Activated T-cell treated with anti-CD3 and anti-CD28 coated beads, Interleukin-2, amount 50 U/mL, for 1 hour (primary cell): Measurements from ENCODE around the gene GNAS.
"Not testable (repeated sequence)": the region's sequence is repeated elsewhere in the genome, so short reads cannot be mapped to it uniquely, and the experiment has no call there.

Experiments used
- DNase-seq: peaks from one replicate; pipeline ENCODE4 v3.0.0-alpha.2; 2020

The GNAS gene

DNA sequence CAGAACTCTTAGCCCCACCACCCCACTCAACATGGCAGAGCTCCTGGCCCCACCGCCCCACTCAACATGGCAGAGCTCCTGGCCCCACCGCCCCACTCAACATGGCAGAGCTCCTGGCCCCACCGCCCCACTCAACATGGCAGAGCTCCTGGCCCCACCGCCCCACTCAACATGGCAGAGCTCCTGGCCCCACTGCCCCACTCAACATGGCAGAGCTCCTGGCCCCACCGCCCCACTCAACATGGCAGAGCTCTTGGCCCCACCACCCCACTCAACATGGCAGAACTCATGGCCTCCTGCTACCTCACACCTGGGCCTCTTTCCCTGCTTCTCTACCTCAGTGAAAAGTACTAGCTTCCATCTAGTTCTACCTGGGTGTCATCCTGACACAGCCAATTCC, 23.7 kb upstream of the GNAS start:
- DNase-seq: not testable (repeated sequence)

DNA sequence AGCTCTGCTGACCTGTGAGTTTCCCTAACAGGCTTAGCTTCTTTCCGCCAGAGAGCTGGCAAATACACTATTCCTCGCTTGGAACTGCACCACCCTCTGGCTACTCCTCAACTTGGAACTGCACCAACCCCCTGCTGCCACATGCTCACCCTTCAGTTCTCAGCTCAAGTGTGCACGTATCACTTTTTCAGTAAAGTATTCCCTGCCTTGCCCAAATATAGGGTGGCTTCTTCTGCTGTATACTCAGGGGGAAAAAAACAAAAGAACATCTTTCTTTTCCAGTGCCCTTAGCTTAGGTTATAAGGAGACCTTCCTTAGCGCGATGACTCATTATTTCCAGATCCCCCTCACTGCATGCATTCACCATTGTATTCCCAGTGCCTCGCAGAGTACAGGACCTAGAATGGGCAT, 23.0 kb upstream of the GNAS start:
- no peak for DNase-seq

- no peak for DNase-seq
Measured at GRCh38 chr20:58832457-58832856, 20.1 kb upstream of the GNAS start.

DNA sequence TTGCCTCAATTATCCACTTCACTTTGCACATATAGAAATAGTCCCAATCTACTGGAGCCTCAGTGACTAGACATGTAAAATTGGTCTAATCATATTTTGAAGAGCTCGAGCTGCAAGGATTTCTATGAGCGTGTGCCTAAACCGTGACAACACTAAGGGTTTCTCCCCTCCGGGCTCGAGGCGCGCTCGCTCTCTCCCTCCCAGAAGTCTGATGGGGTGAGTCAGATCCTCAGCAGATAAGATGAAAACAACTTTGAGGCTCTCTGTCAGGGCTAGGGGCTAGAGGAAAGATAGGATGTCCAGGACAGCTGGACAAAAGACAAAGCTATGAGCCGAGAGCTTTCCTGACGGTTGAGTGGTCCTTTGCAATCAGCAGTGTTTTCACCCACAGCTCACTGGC, 18.6 kb upstream of the GNAS start:
- no peak for DNase-seq

GRCh38 chr20:58835231-58835630, 17.3 kb upstream of the GNAS start:
- DNase-seq: no peak

DNA sequence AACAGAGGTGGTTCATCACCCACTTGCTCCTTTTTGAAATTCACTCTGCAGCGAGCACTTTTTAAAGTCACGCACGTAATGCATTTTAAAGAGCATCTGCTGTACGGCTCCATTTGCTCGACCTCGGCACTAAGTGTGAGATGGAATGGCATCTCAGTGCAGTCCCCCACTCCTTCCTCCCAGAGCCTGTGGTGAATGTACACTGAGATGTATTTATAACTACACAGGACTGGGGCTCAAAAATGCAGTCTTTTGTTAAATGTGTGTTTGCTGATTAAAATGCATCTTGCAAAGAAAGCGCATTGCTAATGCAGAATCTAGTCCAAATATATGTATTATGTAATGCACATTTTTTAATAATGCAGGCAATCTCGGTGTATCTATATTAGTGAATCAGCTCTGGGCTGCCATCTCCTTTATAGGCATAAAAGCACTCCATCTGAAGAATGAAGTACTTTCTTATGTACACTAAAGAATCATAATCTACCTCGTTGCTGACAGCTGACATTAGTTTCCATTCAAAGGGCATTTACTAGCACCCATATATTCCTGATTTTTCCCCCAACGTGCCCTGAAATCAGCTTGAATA, 15.8 kb upstream of the GNAS start:
- DNase-seq: no peak

- DNase-seq: no peak
Measured at GRCh38 chr20:58837717-58838116, 14.8 kb upstream of the GNAS start.

GRCh38 chr20:58838174-58838573, 14.3 kb upstream of the GNAS start:
- DNase-seq: no peak

DNA sequence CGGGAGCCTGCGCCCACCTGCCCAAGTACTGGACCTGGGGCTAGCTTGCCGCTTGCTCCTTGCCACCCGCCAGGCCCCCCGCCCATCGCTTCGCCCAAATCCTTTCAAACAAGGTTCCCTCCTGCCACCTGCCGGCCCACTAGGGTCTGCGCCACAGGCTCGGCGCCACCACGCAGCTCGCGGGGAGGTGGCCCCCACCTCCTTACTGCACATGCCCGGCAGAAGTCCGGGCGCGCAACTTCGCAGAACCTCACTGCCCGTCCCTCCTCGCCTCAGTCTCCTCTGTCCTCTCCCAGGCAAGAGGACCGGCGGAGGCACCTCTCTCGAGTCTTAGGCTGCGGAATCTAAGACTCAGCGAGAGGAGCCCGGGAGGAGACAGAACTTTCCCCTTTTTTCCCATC, 13.0 kb upstream of the GNAS start:
- DNase-seq: peak; percentile 57

GRCh38 chr20:58839991-58840747, 12.3 kb upstream of the GNAS start:
- no peak for DNase-seq

- no peak for DNase-seq
Measured at GRCh38 chr20:58840816-58841538, 11.5 kb upstream of the GNAS start.

DNA sequence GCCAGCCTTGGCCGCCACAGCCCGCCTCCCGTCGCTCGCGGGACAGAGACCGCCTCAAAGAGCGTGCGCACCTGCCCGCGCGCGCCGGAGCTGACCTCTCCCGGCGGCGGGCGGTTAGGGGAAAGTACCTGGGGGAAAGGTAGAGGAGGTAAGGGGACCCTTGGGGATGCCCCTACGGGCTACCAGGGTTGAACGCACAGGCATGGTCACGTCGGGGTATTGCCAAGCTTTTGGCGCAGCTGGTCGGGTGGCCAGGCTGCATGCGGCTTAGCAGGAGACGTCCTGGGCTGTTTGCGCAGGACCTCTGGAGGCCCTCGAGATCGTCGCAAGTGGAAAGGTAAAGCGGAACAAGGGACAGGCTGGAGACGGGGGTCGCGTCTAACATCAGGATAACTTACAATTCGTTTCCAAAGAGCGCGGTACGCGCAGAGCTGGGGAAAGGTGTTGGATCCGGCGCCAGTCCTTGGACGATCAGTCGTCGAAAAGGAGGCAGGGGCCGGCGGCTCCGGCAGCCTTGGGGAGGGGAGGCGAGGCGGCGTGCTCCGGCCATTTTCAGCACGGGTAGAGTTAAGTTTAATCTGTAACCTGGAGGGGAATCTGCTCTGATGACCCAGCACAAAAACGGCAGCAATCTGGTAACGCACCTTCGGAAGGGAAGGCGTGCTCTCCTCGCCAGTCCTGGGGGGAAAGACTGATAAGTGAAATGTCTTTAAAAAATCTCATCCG, 10.8 kb upstream of the GNAS start:
- DNase-seq: no peak

GRCh38 chr20:58842276-58842675, 10.2 kb upstream of the GNAS start:
- no peak for DNase-seq

DNA sequence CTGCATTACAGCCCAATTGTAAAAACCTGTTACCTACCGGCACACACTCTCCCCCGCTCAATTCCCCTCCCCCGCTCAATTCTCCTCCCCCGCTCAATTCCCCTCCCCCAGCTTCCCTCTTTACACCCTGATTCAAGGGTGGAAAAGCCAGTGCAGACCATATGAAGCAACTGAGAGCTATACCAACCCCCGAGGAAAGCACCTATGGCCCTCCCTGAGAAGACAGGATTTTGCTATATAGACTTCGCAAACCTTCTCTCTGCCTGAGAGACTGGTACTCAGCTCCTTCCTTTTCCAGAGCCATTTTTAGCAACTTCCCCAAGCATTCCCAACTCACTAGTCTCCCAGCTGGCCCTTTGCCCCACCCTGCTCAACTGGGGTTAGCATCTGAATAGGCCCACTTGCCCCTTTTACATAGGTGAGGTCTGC, 9.4 kb upstream of the GNAS start:
- no peak for DNase-seq

DNA sequence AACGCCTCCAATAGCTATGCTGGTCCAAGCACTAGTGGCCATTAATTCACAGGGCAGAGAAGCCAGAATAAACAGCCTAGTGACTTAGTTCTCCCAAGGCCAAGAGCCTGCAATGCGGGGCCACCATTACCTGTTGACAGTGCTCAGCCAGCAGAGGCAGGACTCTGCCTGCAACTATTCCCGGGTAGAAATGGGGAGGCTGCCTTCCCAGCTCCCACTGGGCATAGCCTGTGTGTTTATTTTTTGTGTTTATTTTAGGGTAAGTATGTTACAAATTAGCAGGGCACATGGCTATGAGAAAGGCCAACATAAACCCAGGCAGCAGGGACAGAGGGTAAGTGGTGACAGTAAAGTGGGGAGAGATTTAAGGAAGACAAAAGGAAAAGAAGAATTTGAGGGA, 6.8 kb upstream of the GNAS start:
- DNase-seq: no peak

GRCh38 chr20:58847463-58847862, 5.1 kb upstream of the GNAS start:
- no peak for DNase-seq

- DNase-seq: peak; percentile 79
Measured at GRCh38 chr20:58850693-58851174, 1.8 kb upstream of the GNAS start, which contains the start of gene GNAS-AS1. Gene GNAS-AS1 (minus strand): TSS chr20:58850902.

DNA sequence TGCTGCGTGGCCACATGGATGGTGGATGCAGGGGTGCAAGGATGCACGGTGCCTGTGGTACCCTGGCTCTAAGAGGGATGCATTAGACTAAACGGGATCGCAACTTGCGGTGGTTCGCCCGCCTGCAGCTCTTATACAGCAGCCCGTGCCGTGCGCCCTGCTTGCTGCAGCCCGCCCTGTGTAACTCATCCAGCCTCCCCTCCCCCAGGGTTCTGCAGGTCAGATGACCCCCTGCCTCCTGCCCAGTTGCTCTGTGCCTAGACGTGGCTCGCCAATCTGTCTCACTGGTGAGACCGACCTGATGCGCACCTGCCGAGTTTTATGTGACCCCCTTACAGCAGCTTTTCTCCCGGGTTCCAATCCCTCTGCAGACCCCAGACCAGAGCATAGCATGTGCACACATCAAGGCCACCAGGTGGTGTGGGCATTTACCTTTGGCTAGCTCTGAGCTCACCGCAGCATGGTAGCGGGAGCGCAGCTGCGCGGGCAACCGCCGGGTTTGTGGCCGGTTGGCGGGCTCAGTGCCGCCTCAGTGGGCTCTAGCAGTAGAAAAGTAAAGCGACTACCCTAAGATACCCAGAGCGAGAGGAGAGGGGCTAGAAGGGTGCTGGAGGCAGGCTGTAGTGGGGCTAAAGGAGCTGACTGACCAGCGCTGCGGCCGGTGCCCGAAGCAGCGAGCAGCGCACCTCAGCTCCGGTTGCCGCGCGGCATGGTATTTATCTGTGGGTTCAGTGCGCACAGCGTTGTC, 1.1 kb upstream of the GNAS start:
- no peak for DNase-seq

DNA sequence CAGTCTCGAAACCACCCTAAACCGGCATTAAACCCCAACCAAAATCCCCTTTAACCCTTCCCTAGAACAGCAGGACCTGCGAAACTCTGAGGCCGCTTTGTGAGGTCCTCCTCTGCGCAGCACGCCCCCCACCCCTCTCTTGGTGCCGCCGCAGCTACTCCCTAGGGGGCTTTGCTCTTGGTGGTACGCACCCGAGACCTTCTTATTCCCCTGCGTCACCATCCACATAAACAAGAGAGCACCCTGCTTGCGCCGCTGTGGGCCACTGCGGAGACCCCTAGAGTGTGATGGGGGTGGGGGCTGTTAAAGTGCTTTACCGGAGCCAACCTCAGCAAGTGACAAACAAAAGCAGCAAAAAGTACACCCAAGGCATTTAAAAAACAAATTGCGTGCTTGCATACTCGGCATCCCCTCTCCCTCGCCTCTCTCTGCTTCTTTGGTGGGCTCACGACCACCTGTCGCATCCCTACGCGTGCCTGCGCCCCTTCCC, 502 bp upstream of the GNAS start:
- no peak for DNase-seq

DNA sequence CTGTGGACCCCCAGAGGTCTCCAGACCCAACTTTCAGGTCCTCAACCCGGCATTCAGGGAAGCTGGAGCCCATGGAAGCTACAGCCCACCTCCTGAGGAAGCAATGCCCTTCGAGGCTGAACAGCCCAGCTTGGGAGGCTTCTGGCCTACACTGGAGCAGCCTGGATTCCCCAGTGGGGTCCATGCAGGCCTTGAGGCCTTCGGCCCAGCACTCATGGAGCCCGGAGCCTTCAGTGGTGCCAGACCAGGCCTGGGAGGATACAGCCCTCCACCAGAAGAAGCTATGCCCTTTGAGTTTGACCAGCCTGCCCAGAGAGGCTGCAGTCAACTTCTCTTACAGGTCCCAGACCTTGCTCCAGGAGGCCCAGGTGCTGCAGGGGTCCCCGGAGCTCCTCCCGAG, 950 bp downstream of the GNAS start:
- DNase-seq: no peak

- DNase-seq: no peak
Measured at GRCh38 chr20:58853976-58854637, 1.6 kb downstream of the GNAS start.
